WTC11 (cell line): Measurements from ENCODE around the gene FPR3. TPM values are rescaled to one million over a fixed set of nuclear protein-coding genes. Genes with fewer than 3 reads are reported as not detected.

Experiments used
- ATAC-seq: fragments of 200-7000 bp; cut with Tn5 transposase; 2 replicates; pipeline ENCODE4 v1.10.0; 2021; ENCODE audit warnings: mild to moderate bottlenecking, moderate library complexity
- CTCF ChIA-PET: fragments of 300-600 bp; sonication (Branson Sonifier 250); formaldehyde crosslinking; loops from one replicate; lab custom pipeline; 2021; ENCODE audit warnings: antibody characterized with exemption; lab: Charles Lee
- POLR2A ChIA-PET: fragments of 350-600 bp; sonication (Branson Sonifier 250); formaldehyde crosslinking; loops from one replicate; lab custom pipeline; 2021; ENCODE audit warnings: antibody characterized with exemption; lab: Charles Lee
- DNase-seq: peaks from one replicate; pipeline ENCODE4 v3.0.0; 2021; ENCODE audit warnings: low spot score
- H3K27ac Mint-ChIP-seq: 2 replicates; pipeline ENCODE4 v1.8.0; 2021; ENCODE audit warnings: mixed read lengths
- H3K27me3 Mint-ChIP-seq: 2 replicates; pipeline ENCODE4 v1.8.0; 2021; ENCODE audit warnings: low read depth, mild to moderate bottlenecking, moderate library complexity, mixed read lengths
- H3K36me3 Mint-ChIP-seq: 2 replicates; pipeline ENCODE4 v1.8.0; 2021; ENCODE audit warnings: mixed read lengths
- H3K4me1 Mint-ChIP-seq: 2 replicates; pipeline ENCODE4 v1.8.0; 2022; ENCODE audit warnings: mixed read lengths
- H3K4me3 Mint-ChIP-seq: 2 replicates; pipeline ENCODE4 v1.8.0; 2021; ENCODE audit warnings: mild to moderate bottlenecking, moderate library complexity, mixed read lengths
- H3K9me3 Mint-ChIP-seq: 2 replicates; pipeline ENCODE4 v1.8.0; 2021; ENCODE audit warnings: mixed read lengths
- ATF1 ChIP-seq: sonication (generic); formaldehyde crosslinking; IDR thresholded peaks from 2 replicates; pipeline ENCODE4 v1.8.1; 2023; ENCODE audit warnings: mild to moderate bottlenecking, moderate library complexity, missing genetic modification reagents
- CBFB ChIP-seq: sonication (generic); formaldehyde crosslinking; IDR thresholded peaks from 2 replicates; pipeline ENCODE4 v1.8.1; 2022; ENCODE audit warnings: mild to moderate bottlenecking, low read depth, missing genetic modification reagents
- EMX1 ChIP-seq: fragments of 250-450 bp; sonication (Bioruptor Pico); IDR thresholded peaks from 2 replicates; pipeline ENCODE4 v1.8.0; 2021; ENCODE audit warnings: mild to moderate bottlenecking
- JUN ChIP-seq: sonication (generic); formaldehyde crosslinking; IDR thresholded peaks from 2 replicates; pipeline ENCODE4 v1.8.0; 2023; ENCODE audit warnings: mild to moderate bottlenecking, missing genetic modification reagents
- MLX ChIP-seq: sonication (generic); formaldehyde crosslinking; IDR thresholded peaks from 2 replicates; pipeline ENCODE4 v1.8.1; 2023; ENCODE audit warnings: mild to moderate bottlenecking, missing genetic modification reagents, moderate library complexity
- NR1H2 ChIP-seq: sonication (generic); formaldehyde crosslinking; IDR thresholded peaks from 2 replicates; pipeline ENCODE4 v1.9.0; 2021; ENCODE audit warnings: mild to moderate bottlenecking, moderate library complexity, missing genetic modification reagents
- NR2C2 ChIP-seq: sonication (generic); formaldehyde crosslinking; IDR thresholded peaks from 2 replicates; pipeline ENCODE4 v1.8.0; 2022; ENCODE audit warnings: mild to moderate bottlenecking, missing genetic modification reagents
- PREB ChIP-seq: sonication (generic); formaldehyde crosslinking; IDR thresholded peaks from 2 replicates; pipeline ENCODE4 v1.8.1; 2022; ENCODE audit warnings: mild to moderate bottlenecking, missing genetic modification reagents, moderate library complexity, borderline replicate concordance
- RELA ChIP-seq: sonication (generic); formaldehyde crosslinking; IDR thresholded peaks from 2 replicates; pipeline ENCODE4 v1.8.1; 2022; ENCODE audit warnings: missing genetic modification reagents, mild to moderate bottlenecking, borderline replicate concordance
- RORB ChIP-seq: fragments of 250-450 bp; sonication (Bioruptor Pico); IDR thresholded peaks from 2 replicates; pipeline ENCODE4 v1.9.0; 2021; ENCODE audit warnings: mild to moderate bottlenecking
- SMAD3 ChIP-seq: sonication (generic); formaldehyde crosslinking; IDR thresholded peaks from 2 replicates; pipeline ENCODE4 v1.8.0; 2022; ENCODE audit warnings: missing genetic modification reagents, mild to moderate bottlenecking, borderline replicate concordance
- SOX15 ChIP-seq: fragments of 250-450 bp; sonication (Bioruptor Pico); IDR thresholded peaks from 2 replicates; pipeline ENCODE4 v1.9.0; 2021; ENCODE audit warnings: mild to moderate bottlenecking
- STAT6 ChIP-seq: sonication (generic); formaldehyde crosslinking; conservative IDR thresholded peaks from 2 replicates; pipeline ENCODE4 v1.8.1; 2023; ENCODE audit warnings: mild to moderate bottlenecking, low read depth, missing genetic modification reagents, moderate library complexity
- TCF7 ChIP-seq: sonication (generic); formaldehyde crosslinking; IDR thresholded peaks from 2 replicates; pipeline ENCODE4 v1.8.0; 2022; ENCODE audit warnings: mild to moderate bottlenecking, low read depth, missing genetic modification reagents, moderate library complexity
- ZNF232 ChIP-seq: sonication (generic); formaldehyde crosslinking; IDR thresholded peaks from 2 replicates; pipeline ENCODE4 v1.8.0; 2022; ENCODE audit warnings: mild to moderate bottlenecking, missing genetic modification reagents
- ZNF512 ChIP-seq: sonication (generic); formaldehyde crosslinking; IDR thresholded peaks from 2 replicates; pipeline ENCODE4 v1.8.1; 2022; ENCODE audit warnings: missing genetic modification reagents, borderline replicate concordance
- total RNA-seq: library from RNA; stranded (reverse); gene quantifications from 3 replicates; pipeline ENCODE4 v1.2.3, GENCODE V29; 2021
- TF ChIP-seq, protein P1 (sequence below): fragments of 250-450 bp; sonication (Bioruptor Pico); conservative IDR thresholded peaks from 2 replicates; pipeline ENCODE4 v1.9.0; 2021; ENCODE audit warnings: mild to moderate bottlenecking
- TF ChIP-seq, protein P2 (sequence below): fragments of 250-450 bp; sonication (Bioruptor Pico); IDR thresholded peaks from 2 replicates; pipeline ENCODE4 v1.9.0; 2021; ENCODE audit warnings: mild to moderate bottlenecking
- TF ChIP-seq, protein P3 (sequence below): sonication (generic); formaldehyde crosslinking; IDR thresholded peaks from 2 replicates; pipeline ENCODE4 v1.8.1; 2022; ENCODE audit warnings: low read depth, mild to moderate bottlenecking, moderate library complexity, missing genetic modification reagents, borderline replicate concordance
- TF ChIP-seq, protein P4 (sequence below): fragments of 250-450 bp; sonication (Bioruptor Pico); IDR thresholded peaks from 2 replicates; pipeline ENCODE4 v2.1.2; 2022; ENCODE audit warnings: mild to moderate bottlenecking, moderate library complexity

The FPR3 gene
- total RNA-seq, 1 experiment from 2014 or later = not detected

DNA sequence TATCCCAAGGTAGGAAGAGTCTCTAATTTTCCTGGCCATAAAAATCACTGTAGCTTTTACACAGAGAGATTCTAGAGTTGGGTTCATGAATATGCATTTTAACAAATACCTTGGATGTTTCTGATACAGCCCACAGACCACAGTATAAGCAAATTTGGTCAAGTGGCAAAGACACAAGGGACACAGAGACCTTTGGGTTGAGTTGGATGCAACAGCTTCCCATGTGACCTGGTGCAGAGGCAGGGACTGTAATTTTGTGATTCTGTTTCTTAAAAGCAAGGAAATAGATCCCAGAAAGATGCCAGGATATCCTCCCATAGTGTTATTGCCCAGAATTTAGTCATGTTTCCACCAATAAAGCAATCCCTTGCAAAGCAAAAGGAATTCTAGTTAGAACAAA, 27.0 kb downstream of the FPR3 start (continued):
- TF ChIP-seq, protein P1, sequence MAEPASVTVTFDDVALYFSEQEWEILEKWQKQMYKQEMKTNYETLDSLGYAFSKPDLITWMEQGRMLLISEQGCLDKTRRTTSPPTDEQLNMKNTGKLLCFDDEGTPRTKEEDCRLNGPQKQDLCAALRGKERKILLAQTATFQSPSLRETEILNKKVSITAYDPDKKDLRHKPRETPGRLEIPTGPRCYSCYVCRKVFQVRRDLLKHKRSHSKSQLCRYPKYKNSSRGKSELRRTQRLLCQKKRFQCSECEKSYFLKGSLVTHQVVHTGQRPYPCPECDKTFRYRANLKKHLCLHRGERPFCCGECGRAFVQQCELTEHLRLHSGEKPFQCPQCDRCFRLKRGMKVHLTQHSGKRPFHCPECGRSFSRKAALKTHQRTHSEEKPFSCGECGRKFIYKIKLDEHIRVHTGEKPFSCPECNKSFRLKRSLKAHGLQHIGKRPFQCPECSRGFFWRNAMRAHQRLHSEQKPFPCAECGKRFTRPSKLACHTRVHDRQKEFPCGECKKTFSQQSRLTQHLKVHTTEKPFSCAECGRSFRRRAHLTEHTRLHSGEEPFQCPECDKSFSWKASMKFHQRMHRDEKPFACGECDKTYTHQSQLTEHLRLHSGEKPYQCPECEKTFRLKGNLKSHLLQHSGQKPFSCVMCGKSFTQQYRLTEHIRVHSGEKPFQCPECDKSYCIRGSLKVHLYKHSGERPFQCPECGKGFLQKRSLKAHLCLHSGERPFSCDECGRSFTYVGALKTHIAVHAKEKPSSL (CRISPR knock-in tag) = no peak
- TF ChIP-seq TCF7 (CRISPR knock-in tag) (no peak), PREB (CRISPR knock-in tag) (no peak), STAT6 (CRISPR knock-in tag) (no peak), RORB (no peak), ZNF512 (no peak), ATF1 (CRISPR knock-in tag) (no peak), SOX15 (no peak), MLX (no peak)
- TF ChIP-seq, protein P2, sequence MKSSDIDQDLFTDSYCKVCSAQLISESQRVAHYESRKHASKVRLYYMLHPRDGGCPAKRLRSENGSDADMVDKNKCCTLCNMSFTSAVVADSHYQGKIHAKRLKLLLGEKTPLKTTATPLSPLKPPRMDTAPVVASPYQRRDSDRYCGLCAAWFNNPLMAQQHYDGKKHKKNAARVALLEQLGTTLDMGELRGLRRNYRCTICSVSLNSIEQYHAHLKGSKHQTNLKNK = no peak
- TF ChIP-seq, protein P3, sequence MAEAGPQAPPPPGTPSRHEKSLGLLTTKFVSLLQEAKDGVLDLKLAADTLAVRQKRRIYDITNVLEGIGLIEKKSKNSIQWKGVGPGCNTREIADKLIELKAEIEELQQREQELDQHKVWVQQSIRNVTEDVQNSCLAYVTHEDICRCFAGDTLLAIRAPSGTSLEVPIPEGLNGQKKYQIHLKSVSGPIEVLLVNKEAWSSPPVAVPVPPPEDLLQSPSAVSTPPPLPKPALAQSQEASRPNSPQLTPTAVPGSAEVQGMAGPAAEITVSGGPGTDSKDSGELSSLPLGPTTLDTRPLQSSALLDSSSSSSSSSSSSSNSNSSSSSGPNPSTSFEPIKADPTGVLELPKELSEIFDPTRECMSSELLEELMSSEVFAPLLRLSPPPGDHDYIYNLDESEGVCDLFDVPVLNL (CRISPR knock-in tag) = no peak

DNA sequence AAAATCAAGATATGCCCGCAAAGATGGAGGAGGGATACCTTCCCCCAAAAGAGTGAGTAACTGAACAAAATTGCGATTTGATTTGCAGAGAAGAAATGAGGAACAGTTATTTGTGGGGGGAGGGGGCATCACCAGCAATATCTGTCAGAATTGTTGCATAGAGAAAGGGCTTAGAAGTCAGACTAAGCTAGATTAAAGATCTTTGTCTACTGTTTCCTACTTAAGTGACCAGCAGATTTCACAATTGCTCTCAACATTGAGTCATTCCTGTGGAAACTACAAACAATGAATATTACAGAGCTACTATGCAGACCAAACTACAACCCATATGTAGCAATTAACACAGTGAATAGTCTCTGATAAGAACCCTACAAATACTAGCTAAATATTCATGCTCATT, 27.4 kb downstream of the FPR3 start:
- DNase-seq (no peak), ATAC-seq (no peak)
- Mint-ChIP-seq H3K36me3 (peaks cover 38% of the 10 kb centered on the region), H3K27ac (no peak overlapping the region), H3K4me3 (no peak overlapping the region), H3K4me1 (peaks cover 15% of the 10 kb centered on the region), H3K9me3 (peaks cover 52% of the 10 kb centered on the region), H3K27me3 (no peaks in the 10 kb centered on the region; the same call in none of the 2 replicates)
- POLR2A ChIA-PET = no interaction called here
- CTCF ChIA-PET = no interaction called here
- TF ChIP-seq EMX1 (CRISPR knock-in tag) (no peak), NR1H2 (CRISPR knock-in tag) (no peak), SMAD3 (CRISPR knock-in tag) (no peak), ZNF232 (CRISPR knock-in tag) (no peak), JUN (CRISPR knock-in tag) (no peak), RORB (no peak), RELA (no peak), ATF1 (CRISPR knock-in tag) (no peak), NR2C2 (CRISPR knock-in tag) (no peak), STAT6 (CRISPR knock-in tag) (no peak), CBFB (no peak)
- TF ChIP-seq, protein P4, sequence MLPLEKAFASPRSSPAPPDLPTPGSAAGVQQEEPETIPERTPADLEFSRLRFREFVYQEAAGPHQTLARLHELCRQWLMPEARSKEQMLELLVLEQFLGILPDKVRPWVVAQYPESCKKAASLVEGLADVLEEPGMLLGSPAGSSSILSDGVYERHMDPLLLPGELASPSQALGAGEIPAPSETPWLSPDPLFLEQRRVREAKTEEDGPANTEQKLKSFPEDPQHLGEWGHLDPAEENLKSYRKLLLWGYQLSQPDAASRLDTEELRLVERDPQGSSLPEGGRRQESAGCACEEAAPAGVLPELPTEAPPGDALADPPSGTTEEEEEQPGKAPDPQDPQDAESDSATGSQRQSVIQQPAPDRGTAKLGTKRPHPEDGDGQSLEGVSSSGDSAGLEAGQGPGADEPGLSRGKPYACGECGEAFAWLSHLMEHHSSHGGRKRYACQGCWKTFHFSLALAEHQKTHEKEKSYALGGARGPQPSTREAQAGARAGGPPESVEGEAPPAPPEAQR = no peak
